ENCODE results near the gene PTPRU. TPM values are rescaled to one million over a fixed set of nuclear protein-coding genes. Genes with fewer than 3 reads are reported as not detected.

Gene PTPRU
- total RNA-seq, 1 experiment from 2014 or later = 45.5 TPM

DNA sequence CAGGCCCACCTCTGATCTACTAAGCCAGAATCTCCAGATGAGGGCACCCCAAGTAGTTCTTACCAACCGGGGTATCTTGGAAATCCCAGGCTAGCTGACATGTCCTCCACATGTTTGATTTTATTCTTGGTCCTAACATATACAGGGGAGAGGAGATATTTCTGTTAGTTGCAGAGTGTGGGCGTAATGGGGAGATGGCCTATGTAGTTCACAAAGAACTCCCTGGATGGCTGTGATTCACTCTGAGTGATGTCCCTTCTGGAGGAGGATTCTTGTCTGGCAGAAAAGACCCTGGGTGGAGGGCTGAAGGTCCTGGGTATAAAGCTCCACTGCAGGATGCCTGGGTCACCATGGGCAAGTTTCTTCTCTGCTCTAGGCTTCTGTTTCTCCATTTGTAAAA lies 18.7 kb upstream of the PTPRU start:
- TF ChIP-seq, protein P1, sequence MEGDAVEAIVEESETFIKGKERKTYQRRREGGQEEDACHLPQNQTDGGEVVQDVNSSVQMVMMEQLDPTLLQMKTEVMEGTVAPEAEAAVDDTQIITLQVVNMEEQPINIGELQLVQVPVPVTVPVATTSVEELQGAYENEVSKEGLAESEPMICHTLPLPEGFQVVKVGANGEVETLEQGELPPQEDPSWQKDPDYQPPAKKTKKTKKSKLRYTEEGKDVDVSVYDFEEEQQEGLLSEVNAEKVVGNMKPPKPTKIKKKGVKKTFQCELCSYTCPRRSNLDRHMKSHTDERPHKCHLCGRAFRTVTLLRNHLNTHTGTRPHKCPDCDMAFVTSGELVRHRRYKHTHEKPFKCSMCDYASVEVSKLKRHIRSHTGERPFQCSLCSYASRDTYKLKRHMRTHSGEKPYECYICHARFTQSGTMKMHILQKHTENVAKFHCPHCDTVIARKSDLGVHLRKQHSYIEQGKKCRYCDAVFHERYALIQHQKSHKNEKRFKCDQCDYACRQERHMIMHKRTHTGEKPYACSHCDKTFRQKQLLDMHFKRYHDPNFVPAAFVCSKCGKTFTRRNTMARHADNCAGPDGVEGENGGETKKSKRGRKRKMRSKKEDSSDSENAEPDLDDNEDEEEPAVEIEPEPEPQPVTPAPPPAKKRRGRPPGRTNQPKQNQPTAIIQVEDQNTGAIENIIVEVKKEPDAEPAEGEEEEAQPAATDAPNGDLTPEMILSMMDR (conservative IDR thresholded peaks at IDR 0.05) = no peak
- no peak overlapping the region for H2BK120ac ChIP-seq (ENCODE audit: low read depth, low read length, poor library complexity, severe bottlenecking)
- no CpG with 5 or more reads among the region's 2 CpGs for WGBS (ENCODE audit: extremely low coverage, insufficient read length, low lambda C conversion rate)
- H3K23me2 ChIP-seq (ENCODE audit: insufficient read length, low read depth, low read length, poor library complexity, severe bottlenecking) = no peaks in the 10 kb centered on the region
- H3K79me1 ChIP-seq (ENCODE audit: insufficient read depth, low read depth, low read length, poor library complexity, severe bottlenecking) = no peaks in the 10 kb centered on the region
- Mint-ChIP-seq H3K27ac (no peak overlapping the region; a peak in 1 of 7 replicates), H3K9me3 (no peaks in the 10 kb centered on the region; a peak in 1 of 5 replicates), H3K4me3 (no peak overlapping the region), H3K4me1 (peaks cover 15 to 26% of the 10 kb centered on the region in 2 experiments), H3K36me3 (ENCODE audit: insufficient read depth in 1 of 3, low read depth in 3 of 3) (peaks cover 7 to 45% (median 43%) of the 10 kb centered on the region in 3 experiments; a peak in 6 of 7 replicates), H3K27me3 (ENCODE audit: low read depth) (no peaks in the 10 kb centered on the region)
- no peak overlapping the region for H3K4me2 ChIP-seq (ENCODE audit: insufficient read depth, insufficient read length, low read length)
- no peak overlapping the region for H2BK15ac ChIP-seq (ENCODE audit: low read depth, low read length)
- H3K27ac ChIP-seq (ENCODE audit: insufficient read length, low read depth, low read length) = no peak overlapping the region
- H4K5ac ChIP-seq (ENCODE audit: insufficient read length, low read depth, low read length) = no peak overlapping the region
- no peak overlapping the region for H3K18ac ChIP-seq (ENCODE audit: insufficient read length, low read depth, low read length)
- H3K9ac ChIP-seq (ENCODE audit: extremely low read depth, insufficient read length, low read length) = no peak overlapping the region
- H3K14ac ChIP-seq (ENCODE audit: insufficient read depth, low read length) = no peak overlapping the region
- H3K23ac ChIP-seq (ENCODE audit: insufficient read length, low read depth, low read length) = no peak overlapping the region
- no peak overlapping the region for H2BK12ac ChIP-seq (ENCODE audit: insufficient read length, low read depth, low read length)
- H2BK20ac ChIP-seq (ENCODE audit: low read depth, low read length, poor library complexity, severe bottlenecking) = no peak overlapping the region
- no peak overlapping the region for H4K8ac ChIP-seq (replicated peaks; ENCODE audit: insufficient read length, low read depth, low read length)
- H3K4me1 ChIP-seq (ENCODE audit: insufficient read depth, low read length) = no peaks in the 10 kb centered on the region
- H3K79me2 ChIP-seq (ENCODE audit: insufficient read depth, low read length) = no peaks in the 10 kb centered on the region
- no peaks in the 10 kb centered on the region for H3K9me3 ChIP-seq (ENCODE audit: control insufficient read depth, low read depth, low read length)
- H3T11ph ChIP-seq (ENCODE audit: low read length) = no peak overlapping the region
- no peak overlapping the region for H4K91ac ChIP-seq (ENCODE audit: insufficient read length, low read depth, low read length)
- no peak for DNase-seq
- H3K27me3 ChIP-seq (ENCODE audit: insufficient read depth, low read length) = no peaks in the 10 kb centered on the region
- no peaks in the 10 kb centered on the region for H4K20me1 ChIP-seq (ENCODE audit: control insufficient read depth, insufficient read depth, insufficient read length)
- H3K4ac ChIP-seq (ENCODE audit: low read depth, low read length) = no peak overlapping the region
- H2BK5ac ChIP-seq (ENCODE audit: insufficient read length, low read length) = no peak overlapping the region
- no peak overlapping the region for H2AK5ac ChIP-seq (ENCODE audit: insufficient read length, low read length)
- no peak overlapping the region for H2AFZ ChIP-seq (ENCODE audit: low read length)
- H3K56ac ChIP-seq (ENCODE audit: insufficient read length, low read depth, low read length) = no peak overlapping the region

Data from H9 (cell line).